A549 (cell line): ENCODE data around the gene USP44. TPM values are rescaled to one million over a fixed set of nuclear protein-coding genes. Genes with fewer than 3 reads are reported as not detected.

Experiments
- ATAC-seq, 2 experiments: fragments of 200-7000 bp in 1 of 2; fragments of >200 bp in 1 of 2; cut with Nextera tagmentation in 1 of 2; cut with Tn5 transposase in 1 of 2; 3 replicates each; pipeline versions ENCODE4 v1.8.0 to v1.9.1; 2018 to 2020; ENCODE audit warnings: mild to moderate bottlenecking in 1 of 2, moderate library complexity in 1 of 2
- CTCF ChIA-PET: fragments of 300-600 bp; sonication (Branson Sonifier 250); formaldehyde crosslinking; extraction: SDS; loops from one replicate; lab custom pipeline; 2021; ENCODE audit warnings: antibody characterized with exemption, inconsistent platforms; lab: Yijun Ruan, JAX
- POLR2A ChIA-PET: fragments of 350-600 bp; formaldehyde crosslinking; extraction: SDS; loops from one replicate; lab custom pipeline; 2021; ENCODE audit warnings: antibody characterized with exemption, inconsistent platforms; lab: Yijun Ruan, JAX
- DNase-seq, 2 experiments: peaks; one replicate each; pipeline versions ENCODE4 v3.0.0 to v3.0.0-alpha.2; 2011 to 2016; ENCODE audit warnings: low read depth in 1 of 2, low spot score in 1 of 2
- FAIRE-seq: peaks from 2 replicates; lab custom pipeline; 2011; peaks lifted over from hg19 to GRCh38; lab: Jason Lieb, UNC
- H3K27ac ChIP-seq, 2 experiments: fragments of >200 bp; sonication (Bioruptor Twin); formaldehyde crosslinking; 3 replicates each; pipeline ENCODE4 v1.5.1; 2016 to 2017
- H3K4me1 ChIP-seq: fragments of >200 bp; sonication (Bioruptor Twin); formaldehyde crosslinking; 3 replicates; pipeline ENCODE4 v1.6.1; 2016
- H3K4me2 ChIP-seq: fragments of >200 bp; sonication (Bioruptor Twin); formaldehyde crosslinking; 3 replicates; pipeline ENCODE4 v1.6.1; 2016
- H3K4me3 ChIP-seq: fragments of >200 bp; sonication (Bioruptor Twin); formaldehyde crosslinking; 3 replicates; pipeline ENCODE4 v1.5.1; 2016
- H3K9me3 ChIP-seq: fragments of >200 bp; sonication (Bioruptor Twin); formaldehyde crosslinking; 3 replicates; pipeline ENCODE4 v1.6.1; 2016
- ATOH8 ChIP-seq: fragments of 250-450 bp; sonication (Bioruptor Pico); IDR thresholded peaks from 2 replicates; pipeline ENCODE4 v1.5.0; 2020; ENCODE audit warnings: low read depth, mild to moderate bottlenecking, moderate library complexity
- BCL3 ChIP-seq: fragments of >200 bp; sonication (Bioruptor Twin); formaldehyde crosslinking; IDR thresholded peaks from 3 replicates; pipeline ENCODE4 v1.6.1; 2016
- CBX8 ChIP-seq: fragments of 200-600 bp; sonication (generic); IDR thresholded peaks from 2 replicates; pipeline ENCODE4 v1.6.1; 2016
- CEBPB ChIP-seq, 2 experiments: fragments of >200 bp in 1 of 2; sonication (Bioruptor Twin) in 1 of 2; formaldehyde crosslinking in 1 of 2; IDR thresholded peaks; 2 replicates each; pipeline ENCODE4 v1.6.1; 2012 to 2016
- CHD2 ChIP-seq: fragments of 150-350 bp; IDR thresholded peaks from 2 replicates; pipeline ENCODE4 v1.6.1; 2014; ENCODE audit warnings: low read length; ENCODE audit not compliant: partially characterized antibody
- CHD4 ChIP-seq: fragments of 200-600 bp; sonication (generic); IDR thresholded peaks from 2 replicates; pipeline ENCODE4 v1.6.1; 2016; ENCODE audit warnings: antibody characterized with exemption, mild to moderate bottlenecking, borderline replicate concordance
- ESRRA ChIP-seq: fragments of 150-350 bp; IDR thresholded peaks from 2 replicates; pipeline ENCODE4 v1.6.1; 2014; ENCODE audit warnings: mild to moderate bottlenecking, low read length, borderline replicate concordance
- FOSB ChIP-seq: fragments of 250-450 bp; sonication (Bioruptor Pico); IDR thresholded peaks from 2 replicates; pipeline ENCODE4 v1.5.0; 2020; ENCODE audit warnings: mild to moderate bottlenecking, moderate library complexity
- GATA3 ChIP-seq: IDR thresholded peaks from 2 replicates; pipeline ENCODE4 v1.6.1; 2012; ENCODE audit warnings: borderline replicate concordance
- HDAC2 ChIP-seq: fragments of 200-600 bp; sonication (generic); IDR thresholded peaks from 2 replicates; pipeline ENCODE4 v1.6.1; 2016
- HMGXB4 ChIP-seq: fragments of 250-450 bp; sonication (Bioruptor Pico); IDR thresholded peaks from 2 replicates; pipeline ENCODE4 v1.5.0; 2021; ENCODE audit warnings: mild to moderate bottlenecking, moderate library complexity, borderline replicate concordance
- JUN ChIP-seq, 2 experiments: fragments of >200 bp; sonication (Bioruptor Twin); formaldehyde crosslinking; IDR thresholded peaks; 2 replicates in 1 of 2; 3 replicates in 1 of 2; pipeline ENCODE4 v1.6.1; 2016 to 2017
- KDM5A ChIP-seq: fragments of 200-600 bp; sonication (generic); IDR thresholded peaks from 2 replicates; pipeline ENCODE4 v1.6.1; 2016; ENCODE audit warnings: antibody characterized with exemption, mild to moderate bottlenecking
- MAFK ChIP-seq: fragments of 450-650 bp; IDR thresholded peaks from 2 replicates; pipeline ENCODE4 v1.6.1; 2014; ENCODE audit not compliant: partially characterized antibody
- MAZ ChIP-seq: fragments of 150-350 bp; IDR thresholded peaks from 2 replicates; pipeline ENCODE4 v1.6.1; 2014; ENCODE audit warnings: antibody characterized with exemption, low read depth, low read length, borderline replicate concordance
- NFE2L2 ChIP-seq: fragments of 150-350 bp; conservative IDR thresholded peaks from 2 replicates; pipeline ENCODE4 v1.6.1; 2014; ENCODE audit warnings: low read length
- NPAS2 ChIP-seq: fragments of 250-450 bp; sonication (Bioruptor Pico); IDR thresholded peaks from 2 replicates; pipeline ENCODE4 v1.8.0; 2022; ENCODE audit warnings: mild to moderate bottlenecking, moderate library complexity, borderline replicate concordance
- RCOR1 ChIP-seq: fragments of 150-350 bp; IDR thresholded peaks from 2 replicates; pipeline ENCODE4 v1.6.1; 2014; ENCODE audit warnings: antibody characterized with exemption, low read length, low read depth
- RNF2 ChIP-seq: fragments of 200-600 bp; sonication (generic); IDR thresholded peaks from 2 replicates; pipeline ENCODE4 v1.6.1; 2016; ENCODE audit warnings: low read depth, mild to moderate bottlenecking, antibody characterized with exemption, moderate library complexity, borderline replicate concordance
- SMC3 ChIP-seq: fragments of >200 bp; sonication (Bioruptor Twin); formaldehyde crosslinking; IDR thresholded peaks from 3 replicates; pipeline ENCODE4 v1.6.1; 2018; ENCODE audit warnings: inconsistent platforms
- TP53 ChIP-seq: fragments of 250-450 bp; sonication (Bioruptor Pico); IDR thresholded peaks from 2 replicates; pipeline ENCODE4 v1.5.0; 2021; ENCODE audit warnings: mild to moderate bottlenecking, moderate library complexity
- USF2 ChIP-seq: fragments of 450-650 bp; IDR thresholded peaks from 2 replicates; pipeline ENCODE4 v1.6.1; 2014; ENCODE audit warnings: antibody characterized with exemption
- ZC3H11A ChIP-seq: fragments of 450-650 bp; IDR thresholded peaks from 2 replicates; pipeline ENCODE4 v1.6.1; 2014; ENCODE audit warnings: antibody characterized with exemption, mild to moderate bottlenecking
- WGBS: methylation state at CpG from one replicate; pipeline ENCODE4 v1.1.6; 2017; ENCODE audit errors: missing lambda C conversion rate; 5-methylcytosine and 5-hydroxymethylcytosine counted together
- polyA plus RNA-seq, 4 experiments: library from polyadenylated mRNA; depleted of rRNA in 3 of 4; stranded (reverse); fragments of >200 nt; fragmentation: RNase III in 1 of 4; extraction: RNeasy Plus Mini Kit Qiagen cat#74134 plus additional on column Dnase treatment in 1 of 4; gene quantifications; 2 replicates in 3 of 4; 3 replicates in 1 of 4; pipeline ENCODE4 v1.2.3, GENCODE V29; 2011 to 2017
- TF ChIP-seq, protein P1 (sequence below): fragments of >200 bp; sonication (Bioruptor Twin); formaldehyde crosslinking; IDR thresholded peaks from 2 replicates; pipeline ENCODE4 v1.6.1; 2016

USP44 gene
- polyA plus RNA-seq, 2 of the 4 experiments (the other 2 are of a cell fraction), result 0.59 to 3.1 TPM

GRCh38 chr12:95513599-95513998 lies 37.7 kb downstream of the USP44 start:
- H3K27ac ChIP-seq, result no peak overlapping the region
- TF ChIP-seq NPAS2, result no peak
- TF ChIP-seq HMGXB4, result no peak
- no peak for TF ChIP-seq RCOR1
- no peak for TF ChIP-seq CBX8
- no peak for TF ChIP-seq CEBPB (IDR thresholded peaks at IDR 0.05)
- no peak for TF ChIP-seq JUN (IDR thresholded peaks at IDR 0.05)
- no peak for TF ChIP-seq CHD4
- TF ChIP-seq ZC3H11A, result no peak
- TF ChIP-seq CHD2, result no peak
- no peak for TF ChIP-seq RNF2
- TF ChIP-seq HDAC2, result no peak
- TF ChIP-seq, protein P1, sequence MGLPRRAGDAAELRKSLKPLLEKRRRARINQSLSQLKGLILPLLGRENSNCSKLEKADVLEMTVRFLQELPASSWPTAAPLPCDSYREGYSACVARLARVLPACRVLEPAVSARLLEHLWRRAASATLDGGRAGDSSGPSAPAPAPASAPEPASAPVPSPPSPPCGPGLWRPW, result no peak
- TF ChIP-seq, all 56 proteins: peak for 0
- Histone ChIP-seq H3K9me3 (no peaks in the 10 kb centered on the region), H3K4me1 (no peaks in the 10 kb centered on the region), H3K4me3 (no peak overlapping the region), H3K4me2 (no peak overlapping the region)
- DNase-seq, result no peak
- CTCF ChIA-PET, result interaction anchor here (1.2 to 2.0 kb wide), 2 partner anchors 21 to 283 kb away, joined by 3 to 12 read pairs; no protein-coding TSS in a partner anchor
- ATAC-seq, result no peak
- WGBS, result 97% methylated on average over 5 of the region's 5 CpGs
- POLR2A ChIA-PET, result interaction anchor here (0.9 kb wide), 1 partner anchor 40 kb away, joined by 3 read pairs; no protein-coding TSS in a partner anchor
- FAIRE-seq, result no peak

- ChIA-PET POLR2A (no interaction called here), CTCF (no interaction called here)
- TF ChIP-seq MAFK (peak; percentile 91), USF2 (no peak)
- TF ChIP-seq, protein P1, result no peak
- H3K27ac ChIP-seq, result no peak overlapping the region
- WGBS, result 93% methylated on average over 1 of the region's 1 CpG
- H3K9me3 ChIP-seq, result no peaks in the 10 kb centered on the region
- H3K4me1 ChIP-seq, result no peaks in the 10 kb centered on the region
- DNase-seq (no peak), FAIRE-seq (no peak), ATAC-seq (no peak)
- no peak overlapping the region for H3K4me3 ChIP-seq
- no peak overlapping the region for H3K4me2 ChIP-seq
Measured at GRCh38 chr12:95511977-95512376, 39.3 kb downstream of the USP44 start.

DNA sequence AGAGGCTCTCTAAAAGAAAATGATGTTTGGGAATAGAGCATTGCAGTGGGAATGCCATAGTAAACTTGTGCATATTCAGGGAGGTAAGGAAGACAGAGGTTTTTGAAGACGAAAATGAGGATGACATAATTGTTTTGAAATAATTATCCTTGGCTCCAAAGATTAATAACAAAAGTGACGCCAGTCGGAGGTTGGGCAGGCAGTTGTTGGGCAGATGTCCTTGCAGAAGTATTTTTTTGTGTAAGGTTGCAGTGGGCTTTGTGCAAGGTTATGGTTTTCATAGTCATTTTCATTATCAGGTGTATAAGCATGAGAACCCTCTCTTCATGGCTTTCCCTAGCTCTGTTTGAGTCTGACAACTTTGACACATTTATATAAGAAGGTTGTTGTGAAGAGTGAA lies 42.0 kb downstream of the USP44 start:
- DNase-seq (no peak), FAIRE-seq (no peak), ATAC-seq (no peak)
- POLR2A ChIA-PET, result no interaction called here
- 91% methylated on average over 3 of the region's 3 CpGs for WGBS
- Histone ChIP-seq H3K4me3 (no peak overlapping the region), H3K27ac (no peak overlapping the region), H3K4me1 (no peaks in the 10 kb centered on the region), H3K4me2 (no peak overlapping the region), H3K9me3 (no peaks in the 10 kb centered on the region)
- CTCF ChIA-PET, result interaction anchor here (1.2 to 1.5 kb wide), 3 partner anchors 25 to 172 kb away, joined by 3 to 6 read pairs (median 3); no protein-coding TSS in a partner anchor
- TF ChIP-seq CHD2, result no peak
- no peak for TF ChIP-seq GATA3
- no peak for TF ChIP-seq CHD4
- TF ChIP-seq CEBPB (IDR thresholded peaks at IDR 0.05), result no peak

- Histone ChIP-seq H3K9me3 (no peaks in the 10 kb centered on the region), H3K4me1 (no peaks in the 10 kb centered on the region), H3K27ac (no peak overlapping the region), H3K4me2 (no peak overlapping the region), H3K4me3 (no peak overlapping the region)
- CTCF ChIA-PET, result interaction anchor here (0.6 to 0.8 kb wide), 3 partner anchors 51 to 1673 kb away, joined by 3 read pairs; no protein-coding TSS in a partner anchor
- ATAC-seq (no peak), DNase-seq (no peak), FAIRE-seq (no peak)
- WGBS, result 88% methylated on average over 10 of the region's 10 CpGs
- POLR2A ChIA-PET, result no interaction called here
- TF ChIP-seq HDAC2, result no peak
- no peak for TF ChIP-seq BCL3
- TF ChIP-seq FOSB (CRISPR knock-in tag), result no peak
- no peak for TF ChIP-seq TP53
- no peak for TF ChIP-seq ESRRA
- no peak for TF ChIP-seq ATOH8
- no peak for TF ChIP-seq KDM5A
- no peak for TF ChIP-seq CBX8
- TF ChIP-seq, protein P1, result no peak
- TF ChIP-seq SMC3, result no peak
- no peak for TF ChIP-seq MAZ
- TF ChIP-seq NFE2L2, result no peak
Measured at GRCh38 chr12:95506707-95507523, 44.4 kb downstream of the USP44 start.
